ENCODE results near the gene ZNF865. TPM values are rescaled to one million over a fixed set of nuclear protein-coding genes. Genes with fewer than 3 reads are reported as not detected.

Gene ZNF865
- total RNA-seq, 1 experiment from 2014 or later, result 16.2 TPM

- Histone ChIP-seq H3K9me3 (ENCODE audit: control insufficient read depth in 1 of 2, insufficient read depth in 1 of 2, low read depth in 1 of 2, low read length in 2 of 2) (no peaks in the 10 kb centered on the region), H3K9ac (ENCODE audit: low read length) (no peak overlapping the region), H3K27me3 (ENCODE audit: insufficient read depth, low read length) (no peaks in the 10 kb centered on the region), H3K9me2 (ENCODE audit: insufficient read depth) (no peaks in the 10 kb centered on the region), H3K27ac (ENCODE audit: low read depth, low read length) (peak overlapping the region; percentile 96), H3K4me2 (ENCODE audit: low read length) (peak overlapping the region; percentile 75), H3K4me1 (ENCODE audit: control insufficient read depth in 1 of 2, insufficient read depth in 2 of 2, low read length in 2 of 2) (peaks cover 24 to 60% of the 10 kb centered on the region in 2 experiments), H3K36me3 (ENCODE audit: control insufficient read depth in 1 of 2, insufficient read depth in 2 of 2, low read length in 2 of 2) (0 out of 4 replicates have a peak, but pooled peaks cover 0 to 3% of the 10 kb centered on the region in 2 experiments), H3K79me2 (ENCODE audit: insufficient read depth, low read length) (peaks cover 73% of the 10 kb centered on the region), H3K4me3 (replicated peaks in 1 of 2; ENCODE audit: low read depth in 1 of 2, low read length in 2 of 2) (peak overlapping the region; percentile 9 to 17; a peak in 2 of 4 replicates), H4K20me1 (ENCODE audit: insufficient read depth) (no peaks in the 10 kb centered on the region), H2AFZ (ENCODE audit: low read depth, low read length, poor library complexity, severe bottlenecking) (no peak overlapping the region)
- TF ChIP-seq POLR2AphosphoS5 (IDR thresholded peaks at IDR 0.05; ENCODE audit: low read depth, low read length) (peak; percentile 45), CTCF (IDR thresholded peaks at IDR 0.05 in 2 of 3, conservative IDR thresholded peaks at IDR 0.05 in 1 of 3; ENCODE audit: borderline replicate concordance in 1 of 3, insufficient read depth in 1 of 3, low read depth in 2 of 3, low read length in 2 of 3) (peak; percentile 78 to 85 (median 81)), YY1 (IDR thresholded peaks at IDR 0.05; ENCODE audit: extremely low read depth, insufficient replicate concordance, low read depth, low read length) (peak; percentile 87), ELF1 (IDR thresholded peaks at IDR 0.05; ENCODE audit: borderline replicate concordance, low read depth) (no peak), MAX (IDR thresholded peaks at IDR 0.05) (0 out of 2 replicates have a peak, but pooled peaks have one; percentile 28), RAD21 (IDR thresholded peaks at IDR 0.05; ENCODE audit: low read depth) (no peak), SIN3A (IDR thresholded peaks at IDR 0.05; ENCODE audit: low read depth) (no peak)
- intact Hi-C loops (cut with micrococcal nuclease), result loop anchor here (10.0 kb wide), 2 partner anchors 494 to 984 kb away; partner anchors contain the start of gene TNNT1
- BruUV-seq (replicated peaks), result no TSS peak
- ChIA-PET RAD21 (ENCODE audit: low non-redundant PET in 1 of 2, low total read pairs in 2 of 2, uncharacterized antibody in 2 of 2, unreplicated experiment in 2 of 2) (no interaction called here), CTCF (no interaction called here), POLR2A (no interaction called here)
- DNase-seq (ENCODE audit: low read depth, low spot score), result no peak
- peak; percentile 26 for ATAC-seq
Measured at GRCh38 chr19:55638864-55639359, 33.5 kb downstream of the ZNF865 start.
